ENCODE measurements around the gene CHIC2. TPM values are rescaled to one million over a fixed set of nuclear protein-coding genes. Genes with fewer than 3 reads are reported as not detected.

Gene CHIC2
- total and polyA plus RNA-seq, 2 of the 4 experiments (the other 2 are of a cell fraction): 20.4 to 26.3 TPM

DNA sequence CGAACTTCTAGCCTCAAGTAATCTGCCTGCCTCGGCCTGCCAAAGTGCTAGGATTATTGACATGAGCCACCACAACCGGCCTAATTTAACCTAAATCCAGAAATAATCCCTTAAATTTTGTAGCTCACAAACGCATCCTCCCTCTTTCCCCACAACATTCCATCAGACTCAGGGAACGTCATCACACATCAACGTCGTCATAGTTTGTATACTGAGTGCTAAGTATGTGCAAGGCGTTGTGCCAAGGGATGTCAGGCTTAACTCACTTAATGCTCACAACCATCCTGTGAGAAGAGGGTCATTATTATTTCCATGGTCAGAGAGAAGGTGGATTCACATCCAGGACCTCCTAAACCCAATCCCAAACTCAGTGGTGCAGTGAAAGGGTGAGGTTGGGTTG, 26.0 kb upstream of the CHIC2 start:
- dilution Hi-C loops (cut with HindIII; ENCODE audit: low sequenced_read_pairs, unreplicated experiment) (no loop called here), in situ Hi-C loops (cut with MboI; ENCODE audit: low sequenced_read_pairs) (no loop called here), intact Hi-C loops (cut with micrococcal nuclease) (no loop called here)
- Histone ChIP-seq H3K4me1 (ENCODE audit: control insufficient read depth, insufficient read depth, low read length) (peaks cover 2% of the 10 kb centered on the region; the same call in 1 of the 2 replicates), H4K8ac (ENCODE audit: low read depth in 2 of 2, low read length in 2 of 2) (no peak overlapping the region), H3K9me3 (ENCODE audit: control insufficient read depth, insufficient read depth, low read length) (no peaks in the 10 kb centered on the region), H3K4me2 (ENCODE audit: low read depth, low read length) (no peak overlapping the region), H3K23ac (ENCODE audit: low read depth, low read length) (no peak overlapping the region), H3K18ac (ENCODE audit: low read depth, low read length) (no peak overlapping the region), H2BK15ac (ENCODE audit: low read depth, low read length) (peak overlapping the region; percentile 30; the same call in 1 of the 3 replicates), H3K4ac (ENCODE audit: low read depth, low read length) (peak overlapping the region; percentile 62; the same call in 1 of the 2 replicates), H2AK5ac (ENCODE audit: low read depth, low read length) (peak overlapping the region; percentile 82; the same call in 1 of the 2 replicates), H3K36me3 (ENCODE audit: control insufficient read depth, insufficient read depth, low read length) (no peaks in the 10 kb centered on the region), H3K14ac (replicated peaks; ENCODE audit: low read depth, low read length) (no peak overlapping the region), H3K79me1 (ENCODE audit: low read depth in 1 of 2, low read length in 2 of 2) (peaks cover 0 to 6% of the 10 kb centered on the region in 2 experiments; a peak in 1 of 4 replicates), H3K27ac (ENCODE audit: insufficient read depth, low read length) (no peak overlapping the region), H2AFZ (replicated peaks; ENCODE audit: low read length, poor library complexity) (no peak overlapping the region), H3K56ac (ENCODE audit: extremely low read depth, insufficient read depth, low read length) (no peak overlapping the region), H3K27me3 (ENCODE audit: control insufficient read depth, insufficient read depth, low read length) (peaks cover under 1% of the 10 kb centered on the region; the same call in 1 of the 2 replicates), H2BK120ac (ENCODE audit: low read depth, low read length) (no peak overlapping the region), H2BK5ac (ENCODE audit: low read depth, low read length, poor library complexity, severe bottlenecking) (no peak overlapping the region), H2AK9ac (replicated peaks; ENCODE audit: low read depth, low read length, poor library complexity) (no peak overlapping the region), H3K9ac (ENCODE audit: low read depth, low read length) (no peak overlapping the region), H4K5ac (ENCODE audit: low read depth, low read length) (no peak overlapping the region), H3K4me3 (ENCODE audit: insufficient read depth, low read depth, low read length) (no peak overlapping the region), H2BK20ac (ENCODE audit: low read depth, low read length) (no peak overlapping the region), H3K9me1 (ENCODE audit: insufficient read depth, low read length) (peaks cover 11% of the 10 kb centered on the region; the same call in 1 of the 2 replicates), H4K91ac (ENCODE audit: insufficient read depth, low read depth, low read length) (no peak overlapping the region), H4K20me1 (ENCODE audit: insufficient read depth, low read length) (no peaks in the 10 kb centered on the region)
- WGBS, 2 experiments (ENCODE audit: extremely low coverage in 2 of 2, insufficient read length in 1 of 2): 95% methylated on average over 3 of the region's 8 CpGs; no CpG with 5 or more reads in 1 of the 2 experiments
- DNase-seq (no peak), ATAC-seq (ENCODE audit: low read depth) (no peak)
- CTCF ChIA-PET: no interaction called here
- BruUV-seq (replicated peaks): no TSS peak
- POLR2A ChIA-PET (ENCODE audit: unreplicated experiment): interaction anchor here (0.6 kb wide), 1 partner anchor 135 kb away, joined by 3 read pairs; no protein-coding TSS in a partner anchor
- TF ChIP-seq RCOR1 (IDR thresholded peaks at IDR 0.05; ENCODE audit: insufficient replicate concordance, low read length): no peak
- TF ChIP-seq RFX5 (IDR thresholded peaks at IDR 0.05; ENCODE audit: low read depth, low read length): no peak
- no peak for TF ChIP-seq RAD21 (IDR thresholded peaks at IDR 0.05; ENCODE audit: low read length)
- no peak for TF ChIP-seq NFE2L2 (IDR thresholded peaks at IDR 0.05; ENCODE audit: low read depth, low read length)
- no peak for TF ChIP-seq MXI1 (IDR thresholded peaks at IDR 0.05; ENCODE audit: borderline replicate concordance, low read depth, low read length)
- no peak for TF ChIP-seq CEBPB (IDR thresholded peaks at IDR 0.05; ENCODE audit: low read depth, low read length)
- TF ChIP-seq, protein P1, sequence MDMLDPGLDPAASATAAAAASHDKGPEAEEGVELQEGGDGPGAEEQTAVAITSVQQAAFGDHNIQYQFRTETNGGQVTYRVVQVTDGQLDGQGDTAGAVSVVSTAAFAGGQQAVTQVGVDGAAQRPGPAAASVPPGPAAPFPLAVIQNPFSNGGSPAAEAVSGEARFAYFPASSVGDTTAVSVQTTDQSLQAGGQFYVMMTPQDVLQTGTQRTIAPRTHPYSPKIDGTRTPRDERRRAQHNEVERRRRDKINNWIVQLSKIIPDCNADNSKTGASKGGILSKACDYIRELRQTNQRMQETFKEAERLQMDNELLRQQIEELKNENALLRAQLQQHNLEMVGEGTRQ (IDR thresholded peaks at IDR 0.05; ENCODE audit: low read depth, low read length): no peak
